NB4 (cell line): ENCODE results near the gene ZNF524.

Experiments
- DNase-seq: peaks from one replicate; pipeline ENCODE4 v3.0.0; 2010; ENCODE audit warnings: low read depth
- H3K4me3 ChIP-seq: one replicate; pipeline ENCODE4 v1.5.1; 2011; ENCODE audit warnings: mild to moderate bottlenecking, low read depth, low read length, moderate library complexity
- CTCF ChIP-seq: IDR thresholded peaks from one replicate; pipeline ENCODE4 v1.5.1; 2012; ENCODE audit warnings: low read depth, low read length
- MAX ChIP-seq: IDR thresholded peaks from 2 replicates; pipeline ENCODE4 v1.6.1; 2011; ENCODE audit warnings: low read depth, low read length
- MYC ChIP-seq: IDR thresholded peaks from 2 replicates; pipeline ENCODE4 v1.6.1; 2011; ENCODE audit warnings: low read depth, low read length
- POLR2A ChIP-seq: IDR thresholded peaks from 2 replicates; pipeline ENCODE4 v1.6.1; 2011; ENCODE audit warnings: mild to moderate bottlenecking; ENCODE audit not compliant: insufficient read length; ENCODE audit errors: extremely low read depth

Gene ZNF524

GRCh38 chr19:55638864-55639359, 38.8 kb downstream of the ZNF524 start:
- no peak for TF ChIP-seq MAX
- TF ChIP-seq CTCF: peak; percentile 57
- DNase-seq: peak; percentile 70
- H3K4me3 ChIP-seq: no peak overlapping the region

- no peak for DNase-seq
Observed at GRCh38 chr19:55640043-55640576, 40.0 kb downstream of the ZNF524 start.

GRCh38 chr19:55640577-55641425, 40.7 kb downstream of the ZNF524 start, which contains the start of gene ZNF580:
TSS of gene ZNF580 (plus strand) at chr19:55641002. CDS start at chr19:55642509, 1,507 bp downstream.
- TF ChIP-seq MYC (no peak), POLR2A (no peak), CTCF (no peak), MAX (no peak)
- H3K4me3 ChIP-seq: peak within 1 kb of the TSS; percentile 69
- peak; percentile 72 for DNase-seq

More at GRCh38 chr19:55640043-55640576, 40.0 kb downstream of the ZNF524 start:
- no peak for TF ChIP-seq MAX
- TF ChIP-seq POLR2A: no peak
- no peak for TF ChIP-seq MYC
- TF ChIP-seq CTCF: no peak
- H3K4me3 ChIP-seq: peak overlapping the region; percentile 42

- DNase-seq: peak; percentile 50
- H3K4me3 ChIP-seq: peak overlapping the region; percentile 69
- TF ChIP-seq CTCF (no peak), MAX (no peak), MYC (no peak), POLR2A (no peak)
Observed at GRCh38 chr19:55641426-55642152, 41.5 kb downstream of the ZNF524 start.

- H3K4me3 ChIP-seq: peak overlapping the region; percentile 78
- no peak for TF ChIP-seq MAX
- no peak for TF ChIP-seq POLR2A
- TF ChIP-seq MYC: no peak
- TF ChIP-seq CTCF: no peak
- DNase-seq: no peak
Observed at GRCh38 chr19:55642153-55643002, 42.3 kb downstream of the ZNF524 start.
